ENCODE results near the gene CDYL2. TPM values are rescaled to one million over a fixed set of nuclear protein-coding genes. Genes with fewer than 3 reads are reported as not detected.

CDYL2 gene
- total and polyA plus RNA-seq, 2 donors (not counting 3 experiments of a cell fraction or from before 2014, with no cell fraction given) = 7.1 to 71.3 TPM

GRCh38 chr16:80809366-80809765 is 5.0 kb upstream of the CDYL2 start:
- Histone ChIP-seq H4K20me1 (replicated peaks; ENCODE audit: control insufficient read depth, extremely low read depth, insufficient read depth, low read length) (no peaks in the 10 kb centered on the region), H3K79me2 (ENCODE audit: control insufficient read depth, insufficient read depth, low read length) (no peaks in the 10 kb centered on the region), H3K4me1 (ENCODE audit: control insufficient read depth, extremely low read depth, insufficient read depth, low read length) (peaks cover 30% of the 10 kb centered on the region), H3K4me2 (ENCODE audit: insufficient read depth, low read length) (no peak overlapping the region), H3K9ac (replicated peaks; ENCODE audit: extremely low read depth, insufficient read depth, low read length) (no peak overlapping the region), H3K9me3 (replicated peaks; ENCODE audit: control insufficient read depth, insufficient read depth, low read length) (no peaks in the 10 kb centered on the region), H2AFZ (ENCODE audit: low read depth, low read length) (no peak overlapping the region), H3K27me3 (ENCODE audit: control insufficient read depth in 2 of 2, insufficient read depth in 2 of 2, low read length in 2 of 2) (no peaks in the 10 kb centered on the region), H3K27ac (ENCODE audit: insufficient read depth, low read depth, low read length) (no peak overlapping the region), H3K4me3 (replicated peaks in 1 of 3; ENCODE audit: insufficient read depth in 1 of 3, low read depth in 1 of 3, low read length in 3 of 3) (no peak overlapping the region), H3K9me1 (replicated peaks; ENCODE audit: control insufficient read depth, extremely low read depth, insufficient read depth, low read length) (no peaks in the 10 kb centered on the region), H3K36me3 (ENCODE audit: control insufficient read depth in 2 of 2, extremely low read depth in 1 of 2, insufficient read depth in 2 of 2, low read length in 2 of 2) (no peaks in the 10 kb centered on the region)
- TF ChIP-seq CTCF (IDR thresholded peaks at IDR 0.05; ENCODE audit: extremely low read depth in 1 of 2, insufficient read depth in 1 of 2, low read depth in 1 of 2, low read length in 2 of 2) (no peak), MAX (IDR thresholded peaks at IDR 0.05; ENCODE audit: insufficient read depth, insufficient read length) (no peak), POLR2A (IDR thresholded peaks at IDR 0.05; ENCODE audit: low read depth, low read length) (no peak), EZH2 (IDR thresholded peaks at IDR 0.05; ENCODE audit: borderline replicate concordance, low read depth, low read length, severe bottlenecking) (no peak), FOS (IDR thresholded peaks at IDR 0.05; ENCODE audit: borderline replicate concordance, insufficient read depth, low read length) (no peak), JUN (IDR thresholded peaks at IDR 0.05; ENCODE audit: borderline replicate concordance, insufficient read depth, insufficient read length, low read depth) (no peak), GATA2 (IDR thresholded peaks at IDR 0.05; ENCODE audit: insufficient read depth, insufficient read length, low read depth, low read length) (no peak), MYC (IDR thresholded peaks at IDR 0.05; ENCODE audit: low read depth, low read length) (no peak), POLR2AphosphoS5 (IDR thresholded peaks at IDR 0.05; ENCODE audit: insufficient read depth, low read depth, low read length) (no peak)
- intact Hi-C loops (cut with micrococcal nuclease) = loop anchor here (10.0 kb wide), 1 partner anchor 185 kb away; no protein-coding TSS in a partner anchor
- no peak for DNase-seq (ENCODE audit: low read depth, low spot score)
- CTCF ChIA-PET = interaction anchor here (1.1 to 1.3 kb wide), 2 partner anchors 12 to 282 kb away, joined by 3 read pairs; no protein-coding TSS in a partner anchor
- BruUV-seq (replicated peaks) = no TSS peak
- no peak for FAIRE-seq
- POLR2A ChIA-PET = no interaction called here
- dilution Hi-C loops (cut with MboI; ENCODE audit: extremely low pct_ligation_motif_present, low sequenced_read_pairs) = no loop called here
